Endothelial cell (in vitro differentiated cells): ENCODE data around the gene FAM219B. TPM values are rescaled to one million over a fixed set of nuclear protein-coding genes. Genes with fewer than 3 reads are reported as not detected.
"Not testable (repeated sequence)": the region's sequence is repeated elsewhere in the genome, so short reads cannot be mapped to it uniquely, and the experiment has no call there.

ENCODE experiments used
- DNase-seq: peaks from one replicate; pipeline ENCODE4 v3.0.0; 2021; ENCODE audit warnings: low spot score
- H3K27ac Mint-ChIP-seq: one replicate; pipeline ENCODE4 v1.8.0; 2021; ENCODE audit warnings: mixed read lengths, inconsistent platforms; ENCODE audit not compliant: unreplicated experiment
- H3K27me3 Mint-ChIP-seq: one replicate; pipeline ENCODE4 v1.8.0; 2021; ENCODE audit warnings: mild to moderate bottlenecking, moderate library complexity, mixed read lengths, inconsistent platforms; ENCODE audit not compliant: unreplicated experiment
- H3K36me3 Mint-ChIP-seq: one replicate; pipeline ENCODE4 v1.8.0; 2021; ENCODE audit warnings: mild to moderate bottlenecking, low read depth, mixed read lengths, inconsistent platforms; ENCODE audit not compliant: unreplicated experiment
- H3K4me1 Mint-ChIP-seq: one replicate; pipeline ENCODE4 v1.8.0; 2021; ENCODE audit warnings: mild to moderate bottlenecking, mixed read lengths, inconsistent platforms; ENCODE audit not compliant: unreplicated experiment
- H3K4me3 Mint-ChIP-seq: one replicate; pipeline ENCODE4 v1.8.0; 2021; ENCODE audit warnings: mild to moderate bottlenecking, mixed read lengths, inconsistent platforms; ENCODE audit not compliant: unreplicated experiment
- H3K9me3 Mint-ChIP-seq: one replicate; pipeline ENCODE4 v1.8.0; 2021; ENCODE audit warnings: mixed read lengths, inconsistent platforms; ENCODE audit not compliant: unreplicated experiment
- CTCF ChIP-seq: fragments of 200-600 bp; sonication (generic); IDR thresholded peaks from one replicate; pipeline ENCODE4 v1.5.0; 2021; ENCODE audit warnings: antibody characterized with exemption; ENCODE audit not compliant: unreplicated experiment
- total RNA-seq: library from RNA; stranded (reverse); fragmentation: NEBNext Ultra II Directional; extraction: Animal tissue kit (Norgen Biotek cat#: 25700); gene quantifications from one replicate; pipeline ENCODE4 v1.2.1, GENCODE V29; 2021; ENCODE audit not compliant: unreplicated experiment

The FAM219B gene
- total RNA-seq, 1 donor from 2014 or later, result 70.0 TPM

DNA sequence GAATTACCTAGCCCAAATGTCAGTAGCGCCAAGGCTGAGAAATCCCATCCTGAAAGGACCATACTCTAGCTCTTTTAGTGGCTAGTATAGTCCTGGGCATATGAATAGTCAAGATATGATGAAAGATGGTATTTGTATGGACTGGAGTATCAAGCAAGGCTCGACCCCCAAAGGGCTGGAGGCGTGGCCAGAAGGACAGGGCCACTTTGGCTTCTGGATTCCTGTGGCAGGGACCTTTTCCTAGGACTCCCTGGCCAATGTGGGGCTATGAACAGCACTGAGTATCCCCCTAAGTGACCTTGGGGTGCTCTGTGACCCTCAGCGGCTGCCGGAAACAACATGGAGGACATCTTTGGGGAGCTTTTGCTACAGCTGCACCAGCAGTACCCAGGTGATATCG, 10.8 kb downstream of the FAM219B start:
- peaks cover 18% of the 10 kb centered on the region for H3K36me3 Mint-ChIP-seq
- H3K9me3 Mint-ChIP-seq, result no peaks in the 10 kb centered on the region
- no peak overlapping the region for H3K4me3 Mint-ChIP-seq
- no peak for TF ChIP-seq CTCF
- H3K4me1 Mint-ChIP-seq, result peaks cover under 1% of the 10 kb centered on the region
- peaks cover 3% of the 10 kb centered on the region for H3K27me3 Mint-ChIP-seq
- H3K27ac Mint-ChIP-seq, result no peak overlapping the region
- DNase-seq, result no peak

DNA sequence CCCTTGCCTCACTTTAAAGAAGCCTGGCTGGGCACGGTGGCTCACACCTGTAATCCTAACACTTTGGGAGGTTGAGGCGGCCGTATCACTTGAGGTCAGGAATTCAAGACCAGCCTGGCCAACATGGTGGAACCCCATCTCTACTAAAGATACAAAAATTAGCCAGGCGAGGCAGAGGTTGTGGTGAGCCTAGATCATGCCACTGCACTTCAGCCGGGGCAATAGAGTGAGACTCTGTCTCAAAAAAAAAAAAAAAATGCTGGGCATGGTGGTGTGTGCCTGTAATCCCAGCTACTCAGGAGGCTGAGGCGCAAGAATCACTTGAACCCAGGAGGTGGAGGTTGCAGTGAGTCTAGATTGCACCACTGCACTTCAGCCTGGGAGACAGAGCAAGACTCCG, 12.3 kb downstream of the FAM219B start:
- not testable (repeated sequence) for DNase-seq, H3K4me3 Mint-ChIP-seq, H3K9me3 Mint-ChIP-seq, H3K27ac Mint-ChIP-seq, H3K27me3 Mint-ChIP-seq
- peaks cover 13% of the 10 kb centered on the region for H3K4me1 Mint-ChIP-seq
- peaks cover 10% of the 10 kb centered on the region for H3K36me3 Mint-ChIP-seq

- Mint-ChIP-seq H3K36me3 (peaks cover 10% of the 10 kb centered on the region), H3K27me3 (peaks cover 7% of the 10 kb centered on the region), H3K27ac (peak overlapping the region; percentile 64), H3K4me1 (peaks cover 19% of the 10 kb centered on the region), H3K4me3 (peak overlapping the region; percentile 51), H3K9me3 (no peaks in the 10 kb centered on the region)
- TF ChIP-seq CTCF, result no peak
- no peak for DNase-seq
Measured at GRCh38 chr15:74893627-74894026, 13.0 kb downstream of the FAM219B start.

GRCh38 chr15:74892931-74893330, 13.7 kb downstream of the FAM219B start:
- Mint-ChIP-seq H3K4me1 (peaks cover 19% of the 10 kb centered on the region), H3K27ac (no peak overlapping the region), H3K9me3 (no peaks in the 10 kb centered on the region), H3K36me3 (peaks cover 8% of the 10 kb centered on the region), H3K27me3 (peaks cover 7% of the 10 kb centered on the region), H3K4me3 (no peak overlapping the region)
- no peak for TF ChIP-seq CTCF
- no peak for DNase-seq

DNA sequence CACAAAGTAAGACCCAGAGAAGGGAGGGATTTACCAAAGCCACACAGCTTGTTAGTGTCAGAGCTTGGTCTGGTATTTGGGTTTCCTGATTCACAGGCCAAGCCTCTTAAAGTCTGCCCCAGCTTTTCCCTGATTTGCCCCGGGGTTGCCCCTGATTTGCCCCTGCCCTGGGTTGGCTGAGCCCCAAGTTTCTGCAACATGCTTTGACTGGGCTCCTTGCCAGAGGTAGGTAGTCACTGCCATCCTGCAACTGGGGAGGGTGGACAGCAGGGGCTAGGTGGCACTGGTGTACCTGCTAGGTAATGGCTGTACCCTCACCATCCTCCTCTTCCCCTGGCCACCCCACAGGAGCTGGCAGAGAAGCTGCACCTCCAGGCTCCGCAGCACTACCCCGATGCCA, 14.3 kb downstream of the FAM219B start:
- no peak for TF ChIP-seq CTCF
- peaks cover 7% of the 10 kb centered on the region for H3K36me3 Mint-ChIP-seq
- H3K9me3 Mint-ChIP-seq, result no peaks in the 10 kb centered on the region
- peaks cover 7% of the 10 kb centered on the region for H3K27me3 Mint-ChIP-seq
- no peak overlapping the region for H3K4me3 Mint-ChIP-seq
- no peak for DNase-seq
- H3K27ac Mint-ChIP-seq, result no peak overlapping the region
- peaks cover 19% of the 10 kb centered on the region for H3K4me1 Mint-ChIP-seq

GRCh38 chr15:74891469-74891868, 15.2 kb downstream of the FAM219B start:
- peaks cover 19% of the 10 kb centered on the region for H3K4me1 Mint-ChIP-seq
- peaks cover 7% of the 10 kb centered on the region for H3K36me3 Mint-ChIP-seq
- no peak overlapping the region for H3K27ac Mint-ChIP-seq
- H3K4me3 Mint-ChIP-seq, result no peak overlapping the region
- H3K27me3 Mint-ChIP-seq, result peaks cover 7% of the 10 kb centered on the region
- DNase-seq, result no peak
- no peak for TF ChIP-seq CTCF
- no peaks in the 10 kb centered on the region for H3K9me3 Mint-ChIP-seq
